Central memory CD4-positive, alpha-beta T cell (primary cell): Measurements from ENCODE around the gene ELOA2.
"Not testable (repeated sequence)": the region's sequence is repeated elsewhere in the genome, so short reads cannot be mapped to it uniquely, and the experiment has no call there.

Experiments used
- DNase-seq: peaks from one replicate; pipeline ENCODE4 v3.0.0; 2022

Gene ELOA2

DNA sequence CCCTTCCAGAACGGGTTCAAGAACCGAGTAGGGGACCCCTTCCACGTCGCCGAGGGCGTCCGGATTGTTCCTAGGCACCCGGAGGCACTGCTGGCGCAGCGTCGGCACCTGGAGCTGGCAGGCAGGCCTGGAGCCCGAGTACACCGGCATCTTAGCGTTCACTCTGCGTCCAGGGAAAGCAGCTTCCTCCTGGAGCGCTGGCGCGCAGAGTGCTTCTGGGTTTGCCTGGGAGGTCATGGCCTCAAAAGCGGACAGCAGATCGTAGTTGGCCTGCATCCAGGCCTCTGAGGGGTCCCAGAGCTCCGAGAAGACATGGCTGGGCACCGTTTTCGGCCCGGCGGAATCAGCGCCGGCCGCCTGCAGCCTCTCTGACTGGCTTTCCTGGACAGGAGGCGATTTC, 12.6 kb downstream of the ELOA2 start:
- DNase-seq, result not testable (repeated sequence)

DNA sequence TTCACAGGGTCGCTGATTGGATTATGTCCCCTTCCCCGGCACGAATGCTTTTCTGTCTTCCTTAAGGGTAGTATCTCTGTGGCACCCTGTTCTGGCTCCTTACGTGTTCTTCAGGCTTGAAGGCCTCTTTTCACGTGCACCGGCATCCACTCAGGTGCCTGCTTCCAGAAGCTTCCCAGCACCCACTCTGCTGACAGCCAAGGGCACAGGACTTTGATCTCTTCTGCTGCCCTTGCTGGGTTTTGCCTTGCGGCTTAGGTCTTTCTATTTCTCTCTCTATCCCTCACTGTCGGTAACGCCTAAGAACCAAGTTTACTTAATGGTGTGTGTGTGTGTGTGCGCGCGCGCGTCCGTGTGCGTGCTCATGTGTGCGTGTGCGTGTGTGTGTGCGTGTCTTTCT, 14.7 kb downstream of the ELOA2 start:
- DNase-seq, result not testable (repeated sequence)

DNA sequence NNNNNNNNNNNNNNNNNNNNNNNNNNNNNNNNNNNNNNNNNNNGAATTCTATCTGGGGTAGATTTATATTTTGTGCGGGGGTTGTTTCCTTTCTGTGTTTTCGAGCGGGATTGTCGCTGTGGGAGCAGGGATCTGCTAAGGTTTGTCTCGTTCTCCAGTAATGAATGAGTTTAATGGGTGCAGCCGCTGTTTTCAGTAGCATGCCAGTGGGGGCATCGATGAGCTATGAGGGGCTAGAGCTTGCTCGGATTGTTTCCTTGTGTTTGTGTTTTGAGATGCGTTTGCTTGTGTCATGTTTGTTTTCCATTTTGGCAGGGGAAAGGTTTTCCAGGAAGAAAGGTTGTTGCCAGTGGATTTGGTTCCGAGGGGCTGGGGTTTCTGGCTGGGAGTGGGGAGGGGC, 15.6 kb downstream of the ELOA2 start:
- DNase-seq, result not testable (repeated sequence)
